Left lung (tissue), 10 donors: ENCODE measurements around the gene CAPZA1. TPM values are rescaled to one million over a fixed set of nuclear protein-coding genes. Genes with fewer than 3 reads are reported as not detected.

Experiments used
- ATAC-seq: fragments of 200-7000 bp; cut with Tn5 transposase; one replicate; pipeline ENCODE4 v1.9.1; 2020; ENCODE audit warnings: moderate library complexity
- DNase-seq, 4 donors: peaks; one replicate each; pipeline ENCODE4 v3.0.0-alpha.2; 2013 to 2020
- H3K27ac ChIP-seq, 2 donors: fragments of 200-600 bp; sonication (generic) in 1 of 2; one replicate each; pipeline versions ENCODE4 v1.5.0 to v1.8.0; 2020 to 2021
- H3K27me3 ChIP-seq, 2 donors: fragments of 200-600 bp; sonication (generic) in 1 of 2; one replicate each; pipeline versions ENCODE4 v1.5.0 to v1.8.0; 2020 to 2021
- H3K36me3 ChIP-seq, 2 donors: fragments of 200-600 bp; sonication (generic) in 1 of 2; one replicate each; pipeline versions ENCODE4 v1.5.0 to v1.8.0; 2020 to 2021
- H3K4me1 ChIP-seq, 2 donors: fragments of 200-600 bp; one replicate each; pipeline ENCODE4 v1.8.0; 2021
- H3K4me3 ChIP-seq, 2 donors: fragments of 200-600 bp; sonication (generic) in 1 of 2; one replicate each; pipeline versions ENCODE4 v1.5.0 to v1.8.0; 2020 to 2021; ENCODE audit warnings: mild to moderate bottlenecking in 1 of 2
- H3K9me3 ChIP-seq, 2 donors: fragments of 200-600 bp; sonication (generic) in 1 of 2; one replicate each; pipeline versions ENCODE4 v1.5.0 to v1.8.0; 2020 to 2021
- CTCF ChIP-seq, 2 donors: fragments of 200-600 bp; sonication (generic) in 1 of 2; IDR thresholded peaks; one replicate each; pipeline versions ENCODE4 v1.5.0 to v1.8.0; 2021; ENCODE audit warnings: antibody characterized with exemption in 2 of 2
- intact Hi-C, 2 donors: fragments of 100-400 bp; cut with DNase I; formaldehyde crosslinking; loops; one replicate each; pipeline versions ENCODE4 v1.11.2 to v1.14.2; 2022
- polyA plus RNA-seq, 6 donors: library from polyadenylated mRNA; unstranded; fragments of 120-200 nt; gene quantifications; one replicate each; pipeline ENCODE4 v1.2.1, GENCODE V29; 2013; ENCODE audit not compliant: insufficient read length in 6 of 6
- total RNA-seq, 2 donors: library from RNA; stranded (reverse); fragmentation: NEBNext Ultra II Directional; extraction: Animal tissue kit (Norgen Biotek cat#: 25700); gene quantifications; one replicate each; pipeline ENCODE4 v1.2.1, GENCODE V29; 2021
- donor health status: DM: no; HTN: yes; CAD: no.
- donor health status: DM: no; HTN: no; CAD: no.

The CAPZA1 gene
- total and polyA plus RNA-seq, 8 donors, result 122 to 167 (median 146) TPM

GRCh38 chr1:112626193-112626592 lies 6.6 kb downstream of the CAPZA1 start:
- no peak for ATAC-seq
- no peak for DNase-seq
- H3K9me3 ChIP-seq, result no peaks in the 10 kb centered on the region
- H3K27ac ChIP-seq, result no peak overlapping the region
- no peak for TF ChIP-seq CTCF (IDR thresholded peaks at IDR 0.05)
- H3K4me1 ChIP-seq, result peaks cover 26 to 96% of the 10 kb centered on the region in 2 donors
- intact Hi-C loops, result loop anchor here in 1 of 2 donors (10.0 kb wide), 2 partner anchors 49 to 79 kb away; partner anchors contain the start of genes MOV10 and RHOC
- peaks cover 0 to 8% of the 10 kb centered on the region in 2 donors for H3K36me3 ChIP-seq
- H3K27me3 ChIP-seq, result no peaks in the 10 kb centered on the region
- no peak overlapping the region for H3K4me3 ChIP-seq

GRCh38 chr1:112626887-112627286 lies 7.3 kb downstream of the CAPZA1 start:
- no peak for DNase-seq
- H3K4me1 ChIP-seq, result peaks cover 19 to 96% of the 10 kb centered on the region in 2 donors

GRCh38 chr1:112628516-112628915 lies 8.9 kb downstream of the CAPZA1 start:
- Histone ChIP-seq H3K27ac (no peak overlapping the region), H3K9me3 (no peaks in the 10 kb centered on the region), H3K27me3 (no peaks in the 10 kb centered on the region), H3K36me3 (peaks cover 0 to 8% of the 10 kb centered on the region in 2 donors), H3K4me3 (no peak overlapping the region), H3K4me1 (peaks cover 12 to 97% of the 10 kb centered on the region in 2 donors)
- no peak for DNase-seq
- intact Hi-C loops, result loop anchor here in 1 of 2 donors (10.0 kb wide), 2 partner anchors 46 to 76 kb away; partner anchors contain the start of genes MOV10 and RHOC
- ATAC-seq, result no peak
- TF ChIP-seq CTCF (IDR thresholded peaks at IDR 0.05), result no peak

More at GRCh38 chr1:112626887-112627286, 7.3 kb downstream of the CAPZA1 start:
- intact Hi-C loops, result loop anchor here in 1 of 2 donors (10.0 kb wide), 2 partner anchors 48 to 78 kb away; partner anchors contain the start of genes MOV10 and RHOC
- peaks cover 0 to 8% of the 10 kb centered on the region in 2 donors for H3K36me3 ChIP-seq
- no peak overlapping the region for H3K27ac ChIP-seq
- no peaks in the 10 kb centered on the region for H3K27me3 ChIP-seq
- no peak overlapping the region for H3K4me3 ChIP-seq
- ATAC-seq, result no peak
- no peaks in the 10 kb centered on the region for H3K9me3 ChIP-seq
- TF ChIP-seq CTCF (IDR thresholded peaks at IDR 0.05), result no peak

GRCh38 chr1:112629256-112629655 lies 9.6 kb downstream of the CAPZA1 start:
- DNase-seq, result no peak
- no peaks in the 10 kb centered on the region for H3K9me3 ChIP-seq
- H3K4me3 ChIP-seq, result no peak overlapping the region
- peaks cover 0 to 8% of the 10 kb centered on the region in 2 donors for H3K36me3 ChIP-seq
- peaks cover 12 to 97% of the 10 kb centered on the region in 2 donors for H3K4me1 ChIP-seq
- no peak for ATAC-seq
- H3K27ac ChIP-seq, result no peak overlapping the region
- intact Hi-C loops, result loop anchor here in 1 of 2 donors (10.0 kb wide), 2 partner anchors 46 to 76 kb away; partner anchors contain the start of genes MOV10 and RHOC
- TF ChIP-seq CTCF (IDR thresholded peaks at IDR 0.05), result no peak
- no peaks in the 10 kb centered on the region for H3K27me3 ChIP-seq

- TF ChIP-seq CTCF (IDR thresholded peaks at IDR 0.05), result no peak
- H3K36me3 ChIP-seq, result peaks cover 0 to 8% of the 10 kb centered on the region in 2 donors
- no peak for ATAC-seq
- DNase-seq, result no peak
- peaks cover 3 to 94% of the 10 kb centered on the region in 2 donors for H3K4me1 ChIP-seq
- no peak overlapping the region for H3K4me3 ChIP-seq
- intact Hi-C loops, result no loop called here
- H3K27ac ChIP-seq, result no peak overlapping the region
- H3K27me3 ChIP-seq, result no peaks in the 10 kb centered on the region
- no peaks in the 10 kb centered on the region for H3K9me3 ChIP-seq
Measured at GRCh38 chr1:112633628-112634027, 14.0 kb downstream of the CAPZA1 start.
